ENCODE data around the gene C1QTNF8.

- TF ChIP-seq CTCF (IDR thresholded peaks at IDR 0.05) (no peak), EZH2 (IDR thresholded peaks at IDR 0.05; ENCODE audit: borderline replicate concordance, insufficient read depth, low read depth, low read length, poor library complexity, severe bottlenecking) (no peak)
These were observed 6.3 kb upstream of the C1QTNF8 start for GRCh38 chr16:1102333-1102700.

All from B cell (primary cell).